Liver (tissue), 3 donors: Measurements from ENCODE around the gene MED29.

ENCODE experiments used
- CTCF ChIP-seq: fragments of 150-350 bp; IDR thresholded peaks from 2 replicates; pipeline ENCODE4 v1.5.1; 2017; ENCODE audit warnings: improper control_type of control experiment, low read depth, low read length; ENCODE audit not compliant: missing input control
- EGR1 ChIP-seq, 2 donors: IDR thresholded peaks; 2 replicates each; pipeline ENCODE4 v1.6.1; 2016 to 2018; ENCODE audit warnings: antibody characterized with exemption in 2 of 2, low read depth in 2 of 2
- FOXA1 ChIP-seq: IDR thresholded peaks from 2 replicates; pipeline ENCODE4 v1.6.1; 2016; ENCODE audit warnings: antibody characterized with exemption
- GABPA ChIP-seq, 2 donors: IDR thresholded peaks in 1 of 2; conservative IDR thresholded peaks in 1 of 2; 2 replicates each; pipeline ENCODE4 v1.6.1; 2016; ENCODE audit warnings: antibody characterized with exemption in 2 of 2, mild to moderate bottlenecking in 1 of 2, moderate library complexity in 1 of 2
- HNF4G ChIP-seq: IDR thresholded peaks from 2 replicates; pipeline ENCODE4 v1.6.1; 2016; ENCODE audit warnings: antibody characterized with exemption
- JUND ChIP-seq, 2 donors: IDR thresholded peaks; 2 replicates each; pipeline ENCODE4 v1.6.1; 2016; ENCODE audit warnings: antibody characterized with exemption in 2 of 2
- MAX ChIP-seq: IDR thresholded peaks from 2 replicates; pipeline ENCODE4 v1.6.1; 2016; ENCODE audit warnings: antibody characterized with exemption
- NR2F2 ChIP-seq: IDR thresholded peaks from 2 replicates; pipeline ENCODE4 v1.6.1; 2016; ENCODE audit warnings: antibody characterized with exemption
- RAD21 ChIP-seq, 2 donors: IDR thresholded peaks; 2 replicates each; pipeline ENCODE4 v1.6.1; 2016; ENCODE audit warnings: antibody characterized with exemption in 2 of 2, mild to moderate bottlenecking in 2 of 2
- YY1 ChIP-seq: IDR thresholded peaks from 2 replicates; pipeline ENCODE4 v1.6.1; 2016; ENCODE audit warnings: antibody characterized with exemption, mild to moderate bottlenecking
- ZBTB33 ChIP-seq: IDR thresholded peaks from 2 replicates; pipeline ENCODE4 v1.6.1; 2016; ENCODE audit warnings: antibody characterized with exemption
- TF ChIP-seq, protein P1 (sequence below): IDR thresholded peaks from 2 replicates; pipeline ENCODE4 v1.6.1; 2016; ENCODE audit warnings: antibody characterized with exemption, mild to moderate bottlenecking
- donor health status: healthy.
- donor health status: healthy.

GRCh38 chr19:39436350-39436716, 45.2 kb downstream of the MED29 start:
- TF ChIP-seq, protein P1, sequence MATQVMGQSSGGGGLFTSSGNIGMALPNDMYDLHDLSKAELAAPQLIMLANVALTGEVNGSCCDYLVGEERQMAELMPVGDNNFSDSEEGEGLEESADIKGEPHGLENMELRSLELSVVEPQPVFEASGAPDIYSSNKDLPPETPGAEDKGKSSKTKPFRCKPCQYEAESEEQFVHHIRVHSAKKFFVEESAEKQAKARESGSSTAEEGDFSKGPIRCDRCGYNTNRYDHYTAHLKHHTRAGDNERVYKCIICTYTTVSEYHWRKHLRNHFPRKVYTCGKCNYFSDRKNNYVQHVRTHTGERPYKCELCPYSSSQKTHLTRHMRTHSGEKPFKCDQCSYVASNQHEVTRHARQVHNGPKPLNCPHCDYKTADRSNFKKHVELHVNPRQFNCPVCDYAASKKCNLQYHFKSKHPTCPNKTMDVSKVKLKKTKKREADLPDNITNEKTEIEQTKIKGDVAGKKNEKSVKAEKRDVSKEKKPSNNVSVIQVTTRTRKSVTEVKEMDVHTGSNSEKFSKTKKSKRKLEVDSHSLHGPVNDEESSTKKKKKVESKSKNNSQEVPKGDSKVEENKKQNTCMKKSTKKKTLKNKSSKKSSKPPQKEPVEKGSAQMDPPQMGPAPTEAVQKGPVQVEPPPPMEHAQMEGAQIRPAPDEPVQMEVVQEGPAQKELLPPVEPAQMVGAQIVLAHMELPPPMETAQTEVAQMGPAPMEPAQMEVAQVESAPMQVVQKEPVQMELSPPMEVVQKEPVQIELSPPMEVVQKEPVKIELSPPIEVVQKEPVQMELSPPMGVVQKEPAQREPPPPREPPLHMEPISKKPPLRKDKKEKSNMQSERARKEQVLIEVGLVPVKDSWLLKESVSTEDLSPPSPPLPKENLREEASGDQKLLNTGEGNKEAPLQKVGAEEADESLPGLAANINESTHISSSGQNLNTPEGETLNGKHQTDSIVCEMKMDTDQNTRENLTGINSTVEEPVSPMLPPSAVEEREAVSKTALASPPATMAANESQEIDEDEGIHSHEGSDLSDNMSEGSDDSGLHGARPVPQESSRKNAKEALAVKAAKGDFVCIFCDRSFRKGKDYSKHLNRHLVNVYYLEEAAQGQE, result no peak
- TF ChIP-seq JUND (IDR thresholded peaks at IDR 0.05) (no peak), CTCF (no peak), MAX (no peak), RAD21 (IDR thresholded peaks at IDR 0.05) (no peak), EGR1 (IDR thresholded peaks at IDR 0.05; ENCODE audit: low read depth in 2 of 2) (no peak), NR2F2 (no peak), GABPA (IDR thresholded peaks at IDR 0.05 in 1 of 2, conservative IDR thresholded peaks at IDR 0.05 in 1 of 2) (no peak), YY1 (no peak), HNF4G (no peak), ZBTB33 (no peak), FOXA1 (no peak)
